ENCODE data around the gene ATXN7L1. TPM values are rescaled to one million over a fixed set of nuclear protein-coding genes. Genes with fewer than 3 reads are reported as not detected.

ATXN7L1 gene
- total RNA-seq, 1 donor from 2014 or later: 5.3 TPM

GRCh38 chr7:105838627-105839231, 37.7 kb downstream of the ATXN7L1 start:
- peak; percentile 55 for DNase-seq
- peak; percentile 20 for ATAC-seq (ENCODE audit: poor library complexity)
- intact Hi-C loops (cut with DNase I): no loop called here

GRCh38 chr7:105837765-105838626, 38.4 kb downstream of the ATXN7L1 start:
- ATAC-seq (ENCODE audit: poor library complexity) (peak; percentile 51), DNase-seq (peak; percentile 46)
- intact Hi-C loops (cut with DNase I): no loop called here

- intact Hi-C loops (cut with DNase I): no loop called here
- DNase-seq (no peak), ATAC-seq (ENCODE audit: poor library complexity) (no peak)
Observed at GRCh38 chr7:105835441-105835840, 41.0 kb downstream of the ATXN7L1 start.

- intact Hi-C loops (cut with DNase I): no loop called here
- ATAC-seq (ENCODE audit: poor library complexity) (no peak), DNase-seq (no peak)
Observed at GRCh38 chr7:105831824-105832535, 44.4 kb downstream of the ATXN7L1 start.

GRCh38 chr7:105831302-105831620, 45.1 kb downstream of the ATXN7L1 start:
- intact Hi-C loops (cut with DNase I): no loop called here
- ATAC-seq (ENCODE audit: poor library complexity) (no peak), DNase-seq (no peak)

GRCh38 chr7:105830405-105831301, 45.7 kb downstream of the ATXN7L1 start:
- DNase-seq (no peak), ATAC-seq (ENCODE audit: poor library complexity) (no peak)
- intact Hi-C loops (cut with DNase I): no loop called here

GRCh38 chr7:105829681-105830322, 46.6 kb downstream of the ATXN7L1 start:
- intact Hi-C loops (cut with DNase I): no loop called here
- DNase-seq (no peak), ATAC-seq (ENCODE audit: poor library complexity) (no peak)

GRCh38 chr7:105828141-105828540, 48.3 kb downstream of the ATXN7L1 start:
- DNase-seq (no peak), ATAC-seq (ENCODE audit: poor library complexity) (no peak)
- intact Hi-C loops (cut with DNase I): no loop called here

GRCh38 chr7:105827151-105827875, 49.1 kb downstream of the ATXN7L1 start:
- intact Hi-C loops (cut with DNase I): no loop called here
- DNase-seq (no peak), ATAC-seq (ENCODE audit: poor library complexity) (no peak)

- intact Hi-C loops (cut with DNase I): no loop called here
- ATAC-seq (ENCODE audit: poor library complexity) (peak; percentile 57), DNase-seq (no peak)
Observed at GRCh38 chr7:105826143-105826542, 50.3 kb downstream of the ATXN7L1 start.

- no peak for ATAC-seq (ENCODE audit: poor library complexity)
- DNase-seq: no peak
- intact Hi-C loops (cut with DNase I): no loop called here
Observed at GRCh38 chr7:105825371-105825770, 51.0 kb downstream of the ATXN7L1 start.

GRCh38 chr7:105822806-105823205, 53.6 kb downstream of the ATXN7L1 start:
- intact Hi-C loops (cut with DNase I): no loop called here
- no peak for ATAC-seq (ENCODE audit: poor library complexity)
- DNase-seq: no peak

GRCh38 chr7:105821527-105821926, 54.9 kb downstream of the ATXN7L1 start:
- ATAC-seq (ENCODE audit: poor library complexity) (no peak), DNase-seq (no peak)
- intact Hi-C loops (cut with DNase I): no loop called here

GRCh38 chr7:105820363-105821066, 55.9 kb downstream of the ATXN7L1 start:
- intact Hi-C loops (cut with DNase I): no loop called here
- DNase-seq (no peak), ATAC-seq (ENCODE audit: poor library complexity) (no peak)

- ATAC-seq (ENCODE audit: poor library complexity): no peak
Observed at GRCh38 chr7:105819559-105819958, 56.8 kb downstream of the ATXN7L1 start.

GRCh38 chr7:105816954-105817615, 59.3 kb downstream of the ATXN7L1 start:
- DNase-seq: no peak
- intact Hi-C loops (cut with DNase I): no loop called here
- ATAC-seq (ENCODE audit: poor library complexity): no peak

More at GRCh38 chr7:105819559-105819958, 56.8 kb downstream of the ATXN7L1 start:
- no peak for DNase-seq
- intact Hi-C loops (cut with DNase I): no loop called here

Measured in Right ventricle myocardium superior (tissue), 1 donor.